Globus pallidus (tissue), 1 donor: ENCODE results near the gene REPIN1.

Source experiments
- DNase-seq: peaks from one replicate; pipeline ENCODE4 v3.0.0-alpha.2; 2015; ENCODE audit warnings: low spot score

REPIN1 gene

GRCh38 chr7:150368096-150368883 lies at the start of gene REPIN1:
Gene REPIN1, plus strand, starts transcription at chr7:150368822. Its CDS starts 890 bp downstream, at chr7:150369712.
- DNase-seq: peak; percentile 88

GRCh38 chr7:150321788-150322113 lies 46.9 kb upstream of the REPIN1 start:
- no peak for DNase-seq

GRCh38 chr7:150322114-150322832 lies 46.3 kb upstream of the REPIN1 start:
- DNase-seq: no peak

- no peak for DNase-seq
These were observed 45.6 kb upstream of the REPIN1 start, which contains the start of the genes ACTR3C and LRRC61 for GRCh38 chr7:150322833-150323681. Gene ACTR3C, minus strand, starts transcription at chr7:150323545. Its CDS starts 28,249 bp downstream, at chr7:150295296. Gene LRRC61, plus strand, starts transcription at chr7:150323355. Its CDS starts 13,507 bp downstream, at chr7:150336862.

- DNase-seq: no peak
These were observed 44.8 kb upstream of the REPIN1 start for GRCh38 chr7:150323682-150324372.

- no peak for DNase-seq
These were observed 44.2 kb upstream of the REPIN1 start for GRCh38 chr7:150324373-150324961.

- DNase-seq: no peak
These were observed 43.5 kb upstream of the REPIN1 start for GRCh38 chr7:150325110-150325611.

GRCh38 chr7:150325901-150326300 lies 42.7 kb upstream of the REPIN1 start:
- no peak for DNase-seq

- no peak for DNase-seq
These were observed 41.9 kb upstream of the REPIN1 start for GRCh38 chr7:150326657-150327268.

- no peak for DNase-seq
These were observed 41.3 kb upstream of the REPIN1 start for GRCh38 chr7:150327308-150327707.

GRCh38 chr7:150329331-150330120 lies 39.1 kb upstream of the REPIN1 start:
- peak; percentile 67 for DNase-seq

- no peak for DNase-seq
These were observed 38.3 kb upstream of the REPIN1 start for GRCh38 chr7:150330211-150330885.

GRCh38 chr7:150332852-150333635 lies 35.6 kb upstream of the REPIN1 start:
- DNase-seq: no peak

- no peak for DNase-seq
These were observed 35.0 kb upstream of the REPIN1 start for GRCh38 chr7:150333659-150334058.

- no peak for DNase-seq
These were observed 34.5 kb upstream of the REPIN1 start for GRCh38 chr7:150334108-150334507.

- DNase-seq: no peak
These were observed 33.4 kb upstream of the REPIN1 start for GRCh38 chr7:150335108-150335773.

GRCh38 chr7:150335774-150336112 lies 32.9 kb upstream of the REPIN1 start:
- DNase-seq: no peak

GRCh38 chr7:150336746-150337145 lies 31.9 kb upstream of the REPIN1 start:
- no peak for DNase-seq
